H1 (cell line): Measurements from ENCODE around the gene CBFA2T2. TPM values are rescaled to one million over a fixed set of nuclear protein-coding genes. Genes with fewer than 3 reads are reported as not detected.

Experiments used
- CTCF ChIA-PET: fragments of 300-600 bp; sonication (Branson Sonifier 250); formaldehyde crosslinking; loops from one replicate; lab custom pipeline; 2021; ENCODE audit not compliant: partially characterized antibody; lab: Charles Lee
- POLR2A ChIA-PET: fragments of 300-600 bp; sonication (Branson Sonifier 250); formaldehyde crosslinking; loops from one replicate; lab custom pipeline; 2021; ENCODE audit warnings: inconsistent platforms; ENCODE audit not compliant: partially characterized antibody; lab: Charles Lee
- DNase-seq, 2 experiments: peaks; one replicate each; pipeline versions ENCODE4 v3.0.0 to v3.0.0-alpha.2; 2010 to 2022; ENCODE audit warnings: low spot score in 2 of 2, low read depth in 1 of 2, mixed read lengths in 1 of 2
- FAIRE-seq: peaks from 2 replicates; lab custom pipeline; 2011; peaks lifted over from hg19 to GRCh38; lab: Jason Lieb, UNC
- H2AFZ ChIP-seq: 2 replicates; pipeline ENCODE4 v1.8.1; 2012; ENCODE audit warnings: low read length, inconsistent platforms
- H2AK5ac ChIP-seq: 2 replicates; pipeline ENCODE4 v1.6.1; 2013; ENCODE audit warnings: low read depth, low read length
- H2BK120ac ChIP-seq: replicated peaks from 2 replicates; pipeline ENCODE3; 2013; ENCODE audit warnings: low read depth, low read length, inconsistent platforms
- H2BK12ac ChIP-seq: 2 replicates; pipeline ENCODE4 v1.6.1; 2013; ENCODE audit warnings: low read depth, low read length
- H2BK15ac ChIP-seq: 2 replicates; pipeline ENCODE4 v1.6.1; 2013; ENCODE audit warnings: low read length
- H2BK20ac ChIP-seq: 2 replicates; pipeline ENCODE4 v1.6.1; 2013; ENCODE audit warnings: low read length
- H2BK5ac ChIP-seq: 2 replicates; pipeline ENCODE4 v1.6.1; 2013; ENCODE audit warnings: low read depth, low read length
- H3K14ac ChIP-seq: 2 replicates; pipeline ENCODE4 v1.6.1; 2013; ENCODE audit warnings: inconsistent platforms; ENCODE audit not compliant: insufficient read length
- H3K18ac ChIP-seq: 2 replicates; pipeline ENCODE4 v1.6.1; 2013; ENCODE audit warnings: low read length; ENCODE audit errors: extremely low read depth
- H3K23ac ChIP-seq: 2 replicates; pipeline ENCODE4 v1.6.1; 2013; ENCODE audit warnings: inconsistent platforms; ENCODE audit not compliant: insufficient read length
- H3K23me2 ChIP-seq: 2 replicates; pipeline ENCODE4 v1.6.1; 2013; ENCODE audit warnings: low read depth, low read length
- H3K27ac ChIP-seq: 2 replicates; pipeline ENCODE4 v1.6.1; 2011; ENCODE audit warnings: low read depth, low read length, inconsistent platforms
- H3K27me3 ChIP-seq, 4 experiments: replicated peaks in 1 of 4; 1 replicate in 1 of 4; 2 replicates in 3 of 4; pipeline versions ENCODE4 v1.6.1 to v1.8.1; 2011 to 2013; ENCODE audit warnings: low read length in 3 of 4, mild to moderate bottlenecking in 3 of 4, inconsistent platforms in 2 of 4, mixed read lengths in 2 of 4, moderate library complexity in 1 of 4; ENCODE audit not compliant: control insufficient read depth in 3 of 4, insufficient read depth in 3 of 4; ENCODE audit errors: extremely low read depth in 1 of 4
- H3K36me3 ChIP-seq, 4 experiments: 2 replicates each; pipeline versions ENCODE4 v1.6.1 to v1.8.1; 2011 to 2013; ENCODE audit warnings: mild to moderate bottlenecking in 4 of 4, low read length in 3 of 4, moderate library complexity in 2 of 4, control low read depth in 1 of 4, inconsistent platforms in 1 of 4; ENCODE audit not compliant: insufficient read depth in 4 of 4, control insufficient read depth in 2 of 4
- H3K4ac ChIP-seq: replicated peaks from 2 replicates; pipeline ENCODE3; 2013; ENCODE audit warnings: low read length, low read depth, mixed read lengths, inconsistent platforms; ENCODE audit not compliant: insufficient read length
- H3K4me1 ChIP-seq, 4 experiments: replicated peaks in 1 of 4; 1 replicate in 1 of 4; 2 replicates in 3 of 4; pipeline versions ENCODE4 v1.6.1 to v1.8.1; 2011 to 2013; ENCODE audit warnings: low read length in 3 of 4, inconsistent platforms in 2 of 4, mixed read lengths in 1 of 4; ENCODE audit not compliant: insufficient read depth in 4 of 4, control insufficient read depth in 3 of 4
- H3K4me2 ChIP-seq, 2 experiments: 2 replicates each; pipeline versions ENCODE4 v1.6.1 to v1.8.1; 2011 to 2013; ENCODE audit warnings: low read depth in 2 of 2, low read length in 2 of 2, control low read depth in 1 of 2, inconsistent platforms in 1 of 2, mild to moderate bottlenecking in 1 of 2; ENCODE audit not compliant: insufficient read depth in 1 of 2
- H3K4me3 ChIP-seq, 4 experiments: fragments of 200-600, 300-600 bp in 1 of 4; sonication (generic), shearing (Covaris generic), sonication (Bioruptor Twin) in 1 of 4; 2 replicates each; pipeline versions ENCODE4 v1.5.1 to v1.8.1; 2011 to 2016; ENCODE audit warnings: low read length in 4 of 4, low read depth in 3 of 4, control low read depth in 2 of 4, inconsistent platforms in 2 of 4, mild to moderate bottlenecking in 2 of 4, mixed read lengths in 1 of 4, moderate library complexity in 1 of 4; ENCODE audit not compliant: insufficient read depth in 2 of 4; ENCODE audit errors: extremely low read depth in 1 of 4
- H3K56ac ChIP-seq: replicated peaks from 2 replicates; pipeline ENCODE3; 2013; ENCODE audit warnings: low read depth, mild to moderate bottlenecking, mixed read lengths, low read length, inconsistent platforms; ENCODE audit not compliant: insufficient read length
- H3K79me1 ChIP-seq: 2 replicates; pipeline ENCODE4 v1.6.1; 2013; ENCODE audit warnings: low read depth, low read length, control low read depth
- H3K79me2 ChIP-seq, 2 experiments: 2 replicates each; pipeline versions ENCODE4 v1.6.1 to v1.8.1; 2012 to 2013; ENCODE audit warnings: low read length in 2 of 2, mild to moderate bottlenecking in 2 of 2, inconsistent platforms in 1 of 2; ENCODE audit not compliant: insufficient read depth in 2 of 2, control insufficient read depth in 1 of 2
- H3K9ac ChIP-seq, 4 experiments: replicated peaks in 1 of 4; 1 replicate in 1 of 4; 2 replicates in 3 of 4; pipeline versions ENCODE4 v1.6.1 to v1.8.1; 2011 to 2013; ENCODE audit warnings: low read depth in 3 of 4, low read length in 3 of 4, control low read depth in 2 of 4, mild to moderate bottlenecking in 2 of 4, moderate library complexity in 2 of 4, inconsistent platforms in 1 of 4; ENCODE audit errors: extremely low read depth in 1 of 4
- H3K9me3 ChIP-seq, 2 experiments: 2 replicates each; pipeline versions ENCODE4 v1.6.1 to v1.8.1; 2012 to 2013; ENCODE audit warnings: mild to moderate bottlenecking in 2 of 2, moderate library complexity in 2 of 2, control low read depth in 1 of 2, inconsistent platforms in 1 of 2, low read depth in 1 of 2, low read length in 1 of 2, mixed read lengths in 1 of 2; ENCODE audit not compliant: insufficient read depth in 2 of 2
- H4K20me1 ChIP-seq, 2 experiments: replicated peaks in 1 of 2; 2 replicates each; pipeline versions ENCODE3 to v1.8.1; 2011 to 2013; ENCODE audit warnings: inconsistent platforms in 2 of 2, low read length in 2 of 2, mild to moderate bottlenecking in 1 of 2; ENCODE audit not compliant: insufficient read depth in 2 of 2, control insufficient read depth in 1 of 2
- H4K5ac ChIP-seq: 2 replicates; pipeline ENCODE4 v1.6.1; 2013; ENCODE audit warnings: low read length, low read depth, mixed read lengths, inconsistent platforms; ENCODE audit not compliant: insufficient read length
- H4K8ac ChIP-seq: 2 replicates; pipeline ENCODE4 v1.8.0; 2013; ENCODE audit warnings: mild to moderate bottlenecking, moderate library complexity, low read length, inconsistent platforms; ENCODE audit not compliant: insufficient read depth; ENCODE audit errors: extremely low read depth
- H4K91ac ChIP-seq: replicated peaks from 2 replicates; pipeline ENCODE3; 2013; ENCODE audit warnings: low read length, mixed read lengths, inconsistent platforms; ENCODE audit not compliant: insufficient read length
- MAFK ChIP-seq: IDR thresholded peaks from 2 replicates; pipeline ENCODE4 v1.6.1; 2012; ENCODE audit warnings: low read depth, mild to moderate bottlenecking, improper control_type of control experiment, low read length
- WGBS, 2 experiments: shearing (Covaris generic) in 1 of 2; methylation state at CpG; one replicate each; pipeline versions ENCODE4 v1.1.6 to v1.1.7; 2013 to 2015; ENCODE audit warnings: low lambda C conversion rate in 2 of 2, mixed read lengths in 2 of 2, inconsistent platforms in 1 of 2, low coverage in 1 of 2, missing lambda C conversion rate in 1 of 2; ENCODE audit not compliant: insufficient replicate concordance in 2 of 2, insufficient coverage in 1 of 2, insufficient read length in 1 of 2; ENCODE audit errors: extremely low coverage in 1 of 2, missing lambda C conversion rate in 1 of 2; 5-methylcytosine and 5-hydroxymethylcytosine counted together
- polyA plus RNA-seq, 7 experiments: library from polyadenylated mRNA; depleted of rRNA in 3 of 7; stranded (reverse) in 5 of 7; unstranded in 2 of 7; fragments of >200 nt in 5 of 7; fragments of 200-250 nt in 2 of 7; gene quantifications; 1 replicate in 5 of 7; 2 replicates in 1 of 7; 4 replicates in 1 of 7; pipeline versions ENCODE4 v1.2.1 to v1.2.3, GENCODE V29; 2011 to 2013; ENCODE audit warnings: missing spikeins in 2 of 7, mixed read lengths in 2 of 7
- total RNA-seq: library from RNA; stranded (reverse); fragmentation: NEBNext Ultra II Directional; extraction: Animal tissue kit (Norgen Biotek cat#: 25700); gene quantifications from 2 replicates; pipeline ENCODE4 v1.2.1, GENCODE V29; 2021

Gene CBFA2T2
- total and polyA plus RNA-seq, 2 of the 8 experiments (the other 6 are each of a cell fraction or from before 2014, with no cell fraction given), result 11.6 to 12.9 TPM

- H3K79me1 ChIP-seq, result no peaks in the 10 kb centered on the region
- no peak overlapping the region for H2AK5ac ChIP-seq
- H2BK20ac ChIP-seq, result no peak overlapping the region
- POLR2A ChIA-PET, result no interaction called here
- H4K20me1 ChIP-seq, result no peaks in the 10 kb centered on the region
- no peak for FAIRE-seq
- H3K27me3 ChIP-seq, result no peaks in the 10 kb centered on the region
- peaks cover 0 to 2% (median 0%) of the 10 kb centered on the region in 4 experiments; a peak in 3 of 8 replicates for H3K36me3 ChIP-seq
- H2BK120ac ChIP-seq, result no peak overlapping the region
- WGBS, 2 experiments, result 79% methylated on average over 2 of the region's 2 CpGs; no CpG with 5 or more reads in 1 of the 2 experiments
- H4K91ac ChIP-seq, result no peak overlapping the region
- H3K9ac ChIP-seq, result no peak overlapping the region
- H2BK5ac ChIP-seq, result no peak overlapping the region
- H3K79me2 ChIP-seq, result no peaks in the 10 kb centered on the region
- no peak overlapping the region for H3K14ac ChIP-seq
- H3K4me2 ChIP-seq, result no peak overlapping the region
- peaks cover 3% of the 10 kb centered on the region in 2 experiments; a peak in 2 of 4 replicates for H3K9me3 ChIP-seq
- H3K4ac ChIP-seq, result no peak overlapping the region
- TF ChIP-seq MAFK, result no peak
- TF ChIP-seq, all 59 proteins: peak for 0
- Histone ChIP-seq H3K23me2 (no peaks in the 10 kb centered on the region), H3K18ac (no peak overlapping the region), H3K4me3 (no peak overlapping the region), H4K5ac (no peak overlapping the region), H3K23ac (no peak overlapping the region), H2BK12ac (no peak overlapping the region), H3K56ac (no peak overlapping the region), H2BK15ac (no peak overlapping the region), H3K27ac (no peak overlapping the region), H3K4me1 (no peaks in the 10 kb centered on the region), H4K8ac (no peak overlapping the region), H2AFZ (no peak overlapping the region)
- CTCF ChIA-PET, result interaction anchor here (0.6 to 3.3 kb wide), 6 partner anchors 10 to 1204 kb away, joined by 3 to 8 read pairs (median 4); no protein-coding TSS in a partner anchor
- no peak for DNase-seq
These were observed 104.8 kb downstream of the CBFA2T2 start for GRCh38 chr20:33594743-33595142.
